ENCODE data around the gene CRLF1.

DNA sequence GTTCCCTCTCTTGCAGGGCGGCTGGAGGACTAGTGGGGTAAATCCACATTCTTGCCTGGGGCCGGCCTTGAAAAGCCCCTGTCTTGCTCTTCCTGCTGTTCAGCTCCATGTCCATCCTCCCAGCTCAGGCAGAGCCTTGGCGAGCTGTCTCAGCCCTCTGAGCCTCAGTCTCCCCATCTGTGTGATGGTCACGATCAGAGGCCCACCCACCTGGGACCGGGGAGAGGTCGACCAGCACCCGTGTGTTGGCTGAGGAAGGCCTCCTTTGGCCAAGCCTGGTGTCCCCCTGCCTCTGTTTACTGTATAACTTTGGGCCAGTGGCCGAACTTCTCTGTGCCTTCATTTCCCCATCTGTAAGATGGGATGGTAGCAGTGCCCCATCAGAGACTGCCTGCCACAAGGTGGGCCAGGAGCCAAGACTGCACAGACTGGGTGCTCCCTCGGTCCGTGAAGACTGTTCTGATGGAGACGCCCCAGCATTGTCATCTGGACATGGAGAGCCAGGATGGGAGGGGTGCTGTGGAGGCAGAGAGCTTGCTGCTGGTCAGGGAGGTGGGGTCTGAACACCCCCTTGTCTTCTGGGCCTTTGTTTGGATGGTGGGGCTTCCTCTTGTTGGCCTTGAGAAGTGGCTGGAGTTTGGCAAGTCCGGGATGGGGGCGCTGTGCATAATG lies 48.7 kb upstream of the CRLF1 start:
- TF ChIP-seq, protein P1, sequence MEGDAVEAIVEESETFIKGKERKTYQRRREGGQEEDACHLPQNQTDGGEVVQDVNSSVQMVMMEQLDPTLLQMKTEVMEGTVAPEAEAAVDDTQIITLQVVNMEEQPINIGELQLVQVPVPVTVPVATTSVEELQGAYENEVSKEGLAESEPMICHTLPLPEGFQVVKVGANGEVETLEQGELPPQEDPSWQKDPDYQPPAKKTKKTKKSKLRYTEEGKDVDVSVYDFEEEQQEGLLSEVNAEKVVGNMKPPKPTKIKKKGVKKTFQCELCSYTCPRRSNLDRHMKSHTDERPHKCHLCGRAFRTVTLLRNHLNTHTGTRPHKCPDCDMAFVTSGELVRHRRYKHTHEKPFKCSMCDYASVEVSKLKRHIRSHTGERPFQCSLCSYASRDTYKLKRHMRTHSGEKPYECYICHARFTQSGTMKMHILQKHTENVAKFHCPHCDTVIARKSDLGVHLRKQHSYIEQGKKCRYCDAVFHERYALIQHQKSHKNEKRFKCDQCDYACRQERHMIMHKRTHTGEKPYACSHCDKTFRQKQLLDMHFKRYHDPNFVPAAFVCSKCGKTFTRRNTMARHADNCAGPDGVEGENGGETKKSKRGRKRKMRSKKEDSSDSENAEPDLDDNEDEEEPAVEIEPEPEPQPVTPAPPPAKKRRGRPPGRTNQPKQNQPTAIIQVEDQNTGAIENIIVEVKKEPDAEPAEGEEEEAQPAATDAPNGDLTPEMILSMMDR (IDR thresholded peaks at IDR 0.05; ENCODE audit: borderline replicate concordance, extremely low read depth, low read length, poor library complexity, severe bottlenecking), result no peak
- no peak for TF ChIP-seq EZH2 (IDR thresholded peaks at IDR 0.05; ENCODE audit: borderline replicate concordance, low read depth, low read length, severe bottlenecking)
